Activated naive CD4-positive, alpha-beta T cell treated with anti-CD3 and anti-CD28 coated beads, Interleukin-2, amount 50 U/mL, for 72 hours (primary cell): ENCODE results near the gene CALHM2. TPM values are rescaled to one million over a fixed set of nuclear protein-coding genes. Genes with fewer than 3 reads are reported as not detected.

ENCODE experiments used
- ATAC-seq, 2 donors: fragments of 150-1000 bp; cut with Tn5 transposase; 2 replicates each; pipeline ENCODE4 v1.10.0; 2021; ENCODE audit warnings: mild to moderate bottlenecking in 2 of 2, moderate library complexity in 2 of 2
- DNase-seq, 2 donors: peaks; one replicate each; pipeline ENCODE4 v3.0.0; 2021 to 2022; ENCODE audit warnings: low spot score in 2 of 2
- H3K27ac Mint-ChIP-seq, 2 donors: one replicate each; pipeline ENCODE4 v1.8.0; 2022; ENCODE audit warnings: mild to moderate bottlenecking in 2 of 2, mixed read lengths in 2 of 2
- H3K36me3 Mint-ChIP-seq, 2 donors: one replicate each; pipeline ENCODE4 v1.8.0; 2022; ENCODE audit warnings: mixed read lengths in 2 of 2
- H3K9me3 Mint-ChIP-seq, 2 donors: one replicate each; pipeline ENCODE4 v1.8.0; 2022; ENCODE audit warnings: mixed read lengths in 2 of 2
- total RNA-seq, 2 donors: library from RNA; stranded (reverse); gene quantifications; one replicate each; pipeline ENCODE4 v1.2.3, GENCODE V29; 2022

CALHM2 gene
- total RNA-seq, 2 donors from 2014 or later: 9.1 to 13.5 TPM

DNA sequence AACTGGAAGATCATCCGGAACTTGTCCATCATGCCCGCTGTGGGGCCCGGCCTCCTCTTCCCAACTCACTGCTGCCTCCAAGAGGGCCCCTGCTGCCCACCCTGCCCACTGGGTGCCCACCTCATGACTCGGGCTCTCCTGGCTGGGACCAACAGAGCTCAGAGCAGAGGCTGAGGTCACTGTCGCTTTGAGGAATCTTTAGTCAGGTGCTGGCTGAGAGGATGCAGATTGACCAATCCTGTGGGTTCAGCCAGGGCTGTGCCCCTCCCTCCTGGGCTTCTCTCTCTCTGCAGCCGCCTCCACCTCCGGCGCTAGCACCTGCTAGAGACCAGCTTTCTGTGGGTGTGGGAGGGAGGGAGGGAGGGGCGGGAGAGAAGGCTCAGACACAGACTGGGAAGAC, 6.5 kb upstream of the CALHM2 start, which contains the start of gene CALHM1:
Gene CALHM1 (minus strand): TSS at position 181 of the 400 bp plus-strand sequence. CDS start 149 bp downstream, at position 32.
- Mint-ChIP-seq H3K36me3 (no peaks in the 10 kb centered on the region), H3K9me3 (no peaks in the 10 kb centered on the region), H3K27ac (no peak within 1 kb of the TSS)
- DNase-seq (no peak), ATAC-seq (peak in 1 of 2 donors; percentile 16)

DNA sequence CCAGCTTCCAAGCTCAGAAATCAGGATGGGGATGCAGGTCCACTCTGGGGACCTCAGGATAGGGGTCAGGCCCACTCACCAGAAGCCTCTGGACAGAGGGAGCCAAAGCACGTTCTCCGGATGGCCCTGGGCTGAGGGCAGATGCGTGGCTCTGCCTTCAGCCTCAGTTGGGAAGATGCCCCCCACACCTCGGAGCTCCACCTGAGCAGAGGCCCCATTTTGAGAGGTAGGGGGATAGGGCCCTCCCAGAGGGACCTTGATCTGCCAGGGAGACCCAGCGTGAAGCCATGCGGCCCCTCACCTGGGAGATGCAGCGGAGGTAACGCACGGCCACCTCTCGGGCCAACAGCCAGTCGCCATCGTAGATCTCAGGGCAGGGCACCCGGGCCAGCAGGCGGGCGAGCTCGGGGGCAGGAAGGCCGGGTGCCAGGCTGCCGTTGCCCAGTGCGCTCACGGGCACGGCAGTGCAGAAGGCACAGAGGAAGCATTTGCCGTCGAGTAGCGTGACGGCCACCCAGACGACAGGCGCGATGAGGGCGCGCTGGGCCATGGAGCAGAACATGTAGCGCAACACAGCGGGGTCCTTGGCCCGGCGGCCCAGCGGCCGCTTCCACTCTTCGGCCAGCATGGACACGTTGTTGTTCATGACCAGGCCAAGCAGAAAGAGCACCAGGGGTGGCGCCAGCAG, 5.9 kb upstream of the CALHM2 start:
- DNase-seq: no peak
- no peak for ATAC-seq
- Mint-ChIP-seq H3K9me3 (no peaks in the 10 kb centered on the region), H3K27ac (no peak overlapping the region), H3K36me3 (no peaks in the 10 kb centered on the region)

DNA sequence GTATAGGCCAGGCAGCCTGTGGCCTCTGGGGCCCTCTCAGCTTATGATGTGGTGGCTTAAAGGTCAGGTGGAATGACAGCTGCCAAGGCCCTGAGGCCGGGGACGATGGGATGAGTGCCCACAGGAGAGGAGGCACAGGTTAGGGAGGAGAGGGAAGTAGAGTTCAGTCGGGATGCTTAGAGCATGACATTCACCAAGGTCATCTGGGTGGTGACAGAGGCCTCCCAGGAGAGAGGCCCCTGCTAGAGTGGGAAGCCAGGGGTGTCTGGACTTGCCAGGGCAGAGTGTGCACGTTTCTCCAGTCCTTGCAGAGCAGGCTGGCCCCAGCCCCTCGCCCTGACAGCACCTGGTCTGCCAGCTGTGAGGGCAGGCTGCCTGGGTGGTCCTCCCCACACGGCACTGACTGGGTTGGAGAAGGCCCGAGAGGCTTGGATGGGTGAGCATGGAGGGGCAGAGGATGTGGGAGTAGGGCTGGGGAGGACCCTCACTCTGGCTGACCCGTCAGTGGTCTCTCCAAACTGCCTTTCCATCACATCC, 5.1 kb upstream of the CALHM2 start:
- Mint-ChIP-seq H3K27ac (peak overlapping the region in 1 of 2 donors; percentile 92), H3K9me3 (no peaks in the 10 kb centered on the region), H3K36me3 (no peaks in the 10 kb centered on the region)
- ATAC-seq: no peak
- DNase-seq: no peak

DNA sequence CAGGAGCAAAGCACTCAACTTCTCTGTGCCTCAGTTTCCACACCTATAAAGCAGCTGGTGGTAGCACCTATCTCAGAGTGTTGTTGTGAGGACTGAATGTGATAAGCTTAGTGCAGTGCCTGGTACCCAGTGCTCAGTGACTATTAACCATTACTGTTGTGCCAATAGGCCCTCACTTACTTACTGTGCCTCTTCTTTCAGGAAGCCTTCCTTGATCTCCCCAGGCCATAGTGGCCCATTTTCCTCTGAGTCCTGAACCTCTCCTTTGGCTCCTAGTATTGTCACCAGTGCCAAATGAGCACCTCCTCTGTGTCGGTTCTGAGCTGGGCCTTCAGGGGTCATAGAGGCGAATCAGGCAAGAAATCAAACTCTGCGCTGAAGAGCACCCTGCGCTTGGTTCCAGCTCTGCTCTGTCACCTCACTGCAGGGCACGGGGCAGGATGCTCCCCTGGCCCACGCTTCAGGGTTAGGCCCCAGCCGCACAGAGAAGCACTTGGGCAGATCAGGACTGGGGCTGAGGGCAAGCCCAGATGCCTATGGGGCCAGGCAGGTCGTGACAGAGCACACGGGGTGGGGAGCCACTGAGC, 4.0 kb upstream of the CALHM2 start:
- Mint-ChIP-seq H3K27ac (no peak overlapping the region), H3K36me3 (no peaks in the 10 kb centered on the region), H3K9me3 (no peaks in the 10 kb centered on the region)
- ATAC-seq: no peak
- no peak for DNase-seq

DNA sequence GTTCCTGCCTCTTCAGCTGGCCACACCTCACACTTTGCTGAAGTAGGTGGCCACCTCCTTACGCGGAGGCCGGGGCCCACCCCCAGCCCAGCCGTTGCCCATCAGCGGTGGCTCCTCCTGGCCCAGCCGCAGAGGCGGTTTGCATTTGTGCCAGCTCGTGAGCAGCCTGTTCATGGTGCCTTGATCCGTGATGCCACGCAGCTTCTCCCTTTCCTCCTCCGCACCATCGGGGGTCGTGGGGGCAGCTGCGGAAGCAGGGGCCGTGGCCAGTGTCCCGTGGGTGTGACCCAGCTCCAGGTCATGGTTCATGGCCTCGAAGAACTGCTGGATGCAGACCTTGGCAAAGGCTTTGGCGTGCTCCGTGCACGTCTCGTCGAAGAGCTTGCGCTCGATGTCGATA, 3.1 kb upstream of the CALHM2 start:
- ATAC-seq: no peak
- Mint-ChIP-seq H3K27ac (no peak overlapping the region), H3K36me3 (no peaks in the 10 kb centered on the region), H3K9me3 (no peaks in the 10 kb centered on the region)
- DNase-seq: no peak

DNA sequence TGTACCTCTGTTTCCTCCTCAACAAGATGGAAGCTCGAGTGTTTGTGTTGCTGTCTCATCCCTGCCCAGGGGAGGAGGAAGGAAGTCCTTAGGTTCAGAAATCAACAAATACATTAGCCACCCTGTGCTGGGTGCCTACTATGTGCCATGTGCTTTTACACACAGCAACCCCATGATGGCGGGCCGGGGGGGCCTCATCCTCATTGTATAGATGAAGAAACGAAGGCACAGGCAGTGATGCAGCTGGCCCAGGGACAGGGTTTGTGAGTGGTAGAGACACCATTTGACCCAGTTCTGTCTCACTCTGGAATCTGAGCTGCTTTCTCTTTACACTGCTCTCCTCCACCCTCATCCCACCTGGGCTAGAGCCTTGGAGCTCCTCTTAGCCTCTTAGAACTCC, 1.9 kb upstream of the CALHM2 start:
- ATAC-seq (no peak), DNase-seq (no peak)
- H3K36me3 Mint-ChIP-seq: peaks cover 0 to 6% of the 10 kb centered on the region in 2 donors
- H3K27ac Mint-ChIP-seq: no peak overlapping the region
- no peaks in the 10 kb centered on the region for H3K9me3 Mint-ChIP-seq

DNA sequence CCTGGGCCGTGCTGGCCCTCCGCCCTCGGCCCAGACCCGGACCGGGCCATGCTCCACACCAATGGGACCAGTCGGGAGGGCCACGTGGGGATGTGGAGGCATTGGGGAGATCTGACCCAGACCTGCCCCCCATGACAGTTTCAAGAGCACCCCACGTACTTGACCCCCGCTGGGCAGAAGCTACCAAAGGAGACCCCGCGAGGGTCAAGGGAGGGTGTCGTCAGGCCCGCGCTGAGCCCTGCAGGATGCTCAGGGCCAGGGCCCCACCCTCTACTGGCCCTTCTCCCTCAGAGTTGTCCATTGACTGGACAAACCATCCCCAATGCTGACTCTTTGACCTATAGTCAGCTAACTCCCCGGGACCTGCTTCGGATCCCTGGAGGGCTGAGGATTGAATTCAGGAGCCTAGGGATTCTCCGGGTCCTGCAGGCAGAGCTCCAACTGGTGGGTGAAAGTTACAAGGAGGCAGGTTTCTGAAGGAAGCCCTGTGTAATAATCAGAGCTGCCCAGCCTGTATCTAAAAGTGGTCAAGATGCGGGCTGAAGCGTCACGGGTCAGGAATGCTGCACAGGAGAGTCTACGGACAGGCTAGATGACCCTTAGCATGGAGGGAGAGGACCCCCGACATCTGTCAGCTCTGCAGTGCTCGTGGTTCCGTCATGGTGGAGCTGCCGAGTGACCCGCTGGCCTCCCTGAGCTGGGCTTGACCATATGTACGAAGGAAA, 498 bp upstream of the CALHM2 start:
- Mint-ChIP-seq H3K9me3 (no peaks in the 10 kb centered on the region), H3K36me3 (peaks cover 0 to 6% of the 10 kb centered on the region in 2 donors), H3K27ac (peak overlapping the region in 1 of 2 donors; percentile 78)
- no peak for ATAC-seq
- no peak for DNase-seq

DNA sequence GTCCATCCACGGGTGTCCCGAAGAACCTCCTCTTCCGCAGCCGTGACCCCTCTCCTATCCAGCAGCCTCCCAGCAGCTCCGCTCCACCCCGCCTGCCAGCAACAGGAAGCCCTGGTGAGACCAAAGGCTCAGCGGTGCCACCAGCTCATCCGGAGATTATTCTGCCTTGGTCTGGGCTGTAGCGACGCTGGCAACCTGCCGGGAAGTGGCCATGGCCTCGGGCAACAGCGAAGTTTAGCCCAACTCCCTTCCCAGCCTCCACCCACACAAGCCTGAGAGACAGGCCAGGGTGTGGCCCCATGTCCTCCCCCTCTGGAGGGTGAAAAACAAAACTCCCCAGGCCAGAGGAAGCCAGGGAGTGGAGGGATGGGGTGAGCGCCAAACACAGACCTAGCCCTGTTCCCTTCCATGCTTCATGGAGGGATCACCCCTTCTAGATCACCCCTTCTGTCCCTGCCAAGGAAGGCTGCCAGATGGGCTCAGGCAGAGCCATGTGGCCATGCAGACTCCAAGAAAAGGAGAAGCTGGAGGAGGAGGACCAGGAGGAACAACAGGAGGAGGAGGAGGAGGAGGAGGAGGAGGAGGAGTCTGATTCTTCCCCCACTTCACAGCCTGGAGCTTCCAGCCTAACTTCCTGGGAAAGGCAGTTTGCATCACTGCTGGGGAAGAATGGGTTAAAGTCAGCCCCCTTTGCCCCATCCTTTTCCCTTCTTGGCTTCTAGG, 918 bp downstream of the CALHM2 start:
- H3K36me3 Mint-ChIP-seq: peaks cover 0 to 6% of the 10 kb centered on the region in 2 donors
- no peaks in the 10 kb centered on the region for H3K9me3 Mint-ChIP-seq
- H3K27ac Mint-ChIP-seq: peak overlapping the region in 1 of 2 donors; percentile 78
- DNase-seq (peak; percentile 42 to 65), ATAC-seq (peak; percentile 59 to 77)

DNA sequence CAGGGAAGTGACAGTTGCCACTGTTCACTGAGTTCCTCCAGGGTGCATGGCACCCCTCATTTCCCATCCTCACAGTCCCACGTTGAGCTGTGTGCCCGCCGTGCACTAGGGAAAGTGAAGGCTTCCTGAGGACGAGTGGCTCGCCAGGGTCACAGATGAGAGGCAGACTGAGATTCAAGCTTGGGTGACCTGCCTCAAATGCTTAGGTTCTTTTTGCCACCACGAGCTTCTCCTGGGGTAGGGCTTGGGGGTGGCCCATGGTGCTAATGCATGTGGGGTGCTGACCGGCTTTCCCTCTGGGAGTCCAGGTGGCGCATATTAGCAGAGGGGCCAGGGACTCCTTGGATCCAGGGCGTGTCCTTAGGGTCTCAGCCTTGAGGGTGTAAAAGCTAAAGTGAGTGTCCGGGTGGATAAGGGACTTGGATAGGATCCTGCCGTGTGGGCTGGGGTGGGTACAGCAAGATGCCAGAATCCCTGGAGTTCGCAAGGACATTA, 1.9 kb downstream of the CALHM2 start:
- Mint-ChIP-seq H3K9me3 (no peaks in the 10 kb centered on the region), H3K27ac (no peak overlapping the region), H3K36me3 (peaks cover 0 to 6% of the 10 kb centered on the region in 2 donors)
- DNase-seq (no peak), ATAC-seq (no peak)

DNA sequence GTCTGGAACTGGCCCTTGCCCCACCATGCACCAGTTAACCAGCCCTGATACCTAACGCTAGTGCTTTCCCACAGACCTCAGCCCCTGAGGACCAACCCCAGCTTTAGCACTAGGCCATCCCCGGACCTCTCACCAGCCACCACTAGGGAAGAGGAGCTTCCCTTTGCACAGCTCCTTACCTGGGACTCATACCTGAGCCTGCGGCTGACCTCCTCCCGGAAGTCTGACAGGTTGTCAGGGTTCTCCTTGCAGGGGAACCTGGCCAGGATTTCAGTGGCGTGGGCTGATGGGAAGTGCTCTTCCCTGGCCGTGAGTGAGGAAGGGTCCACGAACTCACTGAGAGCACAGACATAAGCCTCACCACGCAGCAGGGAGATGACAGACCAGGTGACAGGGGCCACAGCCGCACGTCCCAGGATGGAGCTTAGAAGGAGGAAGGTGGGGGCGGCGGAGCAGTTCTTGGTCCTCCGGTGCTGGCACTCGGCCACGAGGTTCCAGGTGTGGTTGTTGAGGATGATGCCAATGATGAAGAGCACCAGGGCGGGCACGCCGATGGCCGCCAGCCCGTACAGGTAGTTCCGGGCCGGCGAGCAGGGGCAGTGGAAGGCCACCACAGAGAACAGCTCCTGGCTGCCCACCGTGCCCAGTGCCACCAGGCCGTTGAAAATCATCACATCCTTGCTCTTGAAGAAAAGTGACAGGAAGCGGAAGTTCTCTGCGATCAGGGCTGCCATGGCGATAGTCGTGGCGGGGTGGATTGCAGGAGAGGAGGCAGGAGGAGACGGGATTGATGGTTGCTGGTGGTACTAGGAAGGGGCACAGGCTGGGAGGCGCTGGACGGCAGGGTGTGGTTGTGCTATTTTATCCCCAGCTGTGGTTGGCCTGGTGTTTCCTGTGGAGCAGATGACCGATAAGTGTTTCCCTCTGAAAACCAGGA, 2.7 kb downstream of the CALHM2 start:
- DNase-seq (no peak), ATAC-seq (no peak)
- H3K36me3 Mint-ChIP-seq: peaks cover 0 to 6% of the 10 kb centered on the region in 2 donors
- H3K27ac Mint-ChIP-seq: peak overlapping the region; percentile 4 to 78
- no peaks in the 10 kb centered on the region for H3K9me3 Mint-ChIP-seq

DNA sequence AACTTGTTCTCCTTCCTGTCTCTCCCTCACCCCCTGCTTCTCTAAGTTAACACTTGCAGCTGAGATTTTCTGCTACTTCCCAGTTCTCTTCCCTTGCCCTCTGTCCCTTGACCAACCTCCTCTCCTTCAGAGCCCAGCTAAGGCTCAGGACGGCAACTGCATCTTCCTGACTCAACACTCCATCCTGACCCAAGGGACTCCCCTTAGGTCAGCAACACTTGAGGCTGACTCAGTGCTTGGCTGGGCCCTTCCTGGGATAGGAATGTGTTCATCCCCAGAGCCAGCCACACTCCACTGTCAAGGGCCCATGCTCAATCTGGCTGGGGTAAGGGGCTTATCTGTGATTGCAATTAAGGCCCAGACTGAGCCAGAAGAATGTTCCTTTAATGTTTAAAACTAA, 3.4 kb downstream of the CALHM2 start:
- DNase-seq: no peak
- no peak for ATAC-seq
- Mint-ChIP-seq H3K27ac (peak overlapping the region in 1 of 2 donors; percentile 4), H3K36me3 (peaks cover 6% of the 10 kb centered on the region in 2 donors), H3K9me3 (no peaks in the 10 kb centered on the region)

DNA sequence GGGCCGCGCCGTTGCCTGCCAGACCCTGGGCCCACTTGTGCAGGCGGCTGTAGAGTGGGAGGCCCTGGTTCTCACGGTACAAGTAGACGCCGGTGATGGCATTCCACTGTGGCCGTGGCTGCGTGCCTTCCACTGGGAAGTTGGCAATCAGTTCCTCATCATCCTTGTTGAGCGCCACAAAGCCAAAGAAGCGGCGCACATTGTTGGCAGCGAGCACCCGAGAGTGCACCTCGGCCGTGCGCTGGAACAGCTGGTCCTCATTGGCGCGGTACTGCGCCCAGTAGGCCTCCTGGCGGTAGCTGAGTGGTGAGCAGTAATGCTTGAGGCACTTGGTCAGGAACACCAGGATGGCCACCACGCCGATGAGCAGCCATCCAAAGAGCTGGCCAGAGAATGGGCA, 5.0 kb downstream of the CALHM2 start:
- no peak for ATAC-seq
- peaks cover 6 to 10% of the 10 kb centered on the region in 2 donors for H3K36me3 Mint-ChIP-seq

DNA sequence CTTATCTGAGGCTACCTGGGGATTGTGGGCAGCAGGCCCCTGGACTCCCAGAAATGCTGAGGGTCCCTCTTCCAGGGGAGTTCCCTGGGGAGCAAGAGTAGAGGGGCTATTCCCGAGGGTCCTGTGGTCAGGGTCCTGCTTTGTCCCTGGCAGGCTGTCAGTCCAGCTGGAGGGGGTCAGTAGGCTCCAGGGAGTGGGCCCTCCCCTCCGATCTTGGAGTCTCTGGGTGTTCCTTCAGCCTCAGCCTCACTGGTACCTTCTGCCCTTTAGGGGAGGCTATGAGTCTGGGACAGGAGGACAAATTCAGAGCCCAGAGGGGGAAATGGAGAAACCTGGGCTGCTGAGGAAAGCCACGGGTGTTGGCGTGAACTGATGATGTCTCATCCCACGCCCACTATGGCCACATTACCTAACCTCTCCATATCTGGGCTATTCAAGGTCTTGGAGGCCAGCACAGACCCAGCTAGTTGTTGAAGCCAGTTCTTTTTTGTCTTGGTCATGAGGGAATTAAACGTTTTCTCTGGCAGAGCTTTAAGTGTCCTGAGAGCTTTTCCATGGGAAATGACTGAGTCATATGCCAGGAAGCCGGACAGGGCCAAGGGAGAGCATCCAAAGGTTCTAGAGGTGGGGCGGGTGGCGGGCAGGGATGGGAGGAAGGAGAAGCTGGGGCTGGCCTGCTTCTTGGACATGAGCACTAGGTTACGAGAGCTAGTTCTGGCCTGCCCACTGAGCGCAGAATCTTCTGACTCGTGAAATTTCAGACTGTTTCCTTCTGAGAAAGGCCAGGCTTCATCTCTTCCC, 6.2 kb downstream of the CALHM2 start:
- DNase-seq (no peak), ATAC-seq (no peak)
- Mint-ChIP-seq H3K36me3 (peaks cover 6 to 15% of the 10 kb centered on the region in 2 donors), H3K27ac (peak overlapping the region in 1 of 2 donors; percentile 53), H3K9me3 (no peaks in the 10 kb centered on the region)

More for the DNA sequence above, 5.0 kb downstream of the CALHM2 start:
- no peak for DNase-seq
- Mint-ChIP-seq H3K27ac (no peak overlapping the region), H3K9me3 (no peaks in the 10 kb centered on the region)

DNA sequence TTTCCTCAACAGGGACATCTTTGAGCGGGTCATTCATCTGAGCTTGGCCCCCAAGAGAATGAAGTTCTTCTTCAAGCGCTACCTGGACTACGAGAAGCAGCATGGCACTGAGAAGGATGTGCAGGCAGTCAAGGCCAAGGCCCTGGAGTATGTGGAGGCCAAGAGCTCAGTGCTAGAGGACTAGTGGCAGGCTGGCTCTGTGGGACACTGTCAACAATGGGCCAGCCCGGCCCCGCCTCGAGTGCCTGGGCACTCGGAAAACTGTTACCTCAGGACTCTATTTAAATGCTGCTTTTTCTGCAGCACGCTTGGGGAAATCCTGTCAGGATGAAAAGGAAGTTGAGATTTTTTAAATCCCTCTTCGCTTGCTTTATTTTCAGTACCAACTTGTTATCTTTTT, 6.8 kb downstream of the CALHM2 start:
- Mint-ChIP-seq H3K9me3 (no peaks in the 10 kb centered on the region), H3K36me3 (peaks cover 6 to 15% of the 10 kb centered on the region in 2 donors), H3K27ac (no peak overlapping the region)
- DNase-seq (no peak), ATAC-seq (no peak)

DNA sequence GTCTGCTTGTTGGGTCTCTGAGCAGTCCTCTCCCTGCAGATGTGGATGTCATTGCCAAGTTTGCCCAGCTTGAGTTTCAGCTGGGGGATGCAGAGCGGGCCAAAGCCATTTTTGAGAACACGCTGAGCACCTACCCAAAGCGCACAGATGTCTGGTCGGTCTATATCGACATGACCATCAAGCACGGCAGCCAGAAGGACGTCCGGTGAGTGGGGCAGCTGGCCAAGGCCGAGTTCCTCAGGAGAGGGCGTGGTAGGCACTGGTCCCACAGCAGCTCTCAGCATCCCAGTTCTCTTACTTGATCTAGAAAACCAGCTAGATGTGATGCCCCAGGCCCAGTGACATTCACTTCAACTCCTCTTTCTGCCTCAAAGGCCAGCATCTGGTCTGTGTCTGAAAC, 7.7 kb downstream of the CALHM2 start:
- Mint-ChIP-seq H3K36me3 (peaks cover 12 to 15% of the 10 kb centered on the region in 2 donors), H3K9me3 (no peaks in the 10 kb centered on the region), H3K27ac (peak overlapping the region in 1 of 2 donors; percentile 85)
- no peak for ATAC-seq
- no peak for DNase-seq
